Endothelial cell of umbilical vein (primary cell): Measurements from ENCODE around the gene POP5. TPM values are rescaled to one million over a fixed set of nuclear protein-coding genes. Genes with fewer than 3 reads are reported as not detected.

ENCODE experiments used
- BruUV-seq: library from RNA; stranded (reverse); fragments of 400-500 nt; replicated peaks from 2 replicates; lab custom pipeline; 2021; lab: Mats Ljungman, UMichigan
- CTCF ChIA-PET: fragments of 300-600, 350-600 bp; sonication (Branson Sonifier 250); formaldehyde crosslinking; loops from one replicate; lab custom pipeline; 2021; ENCODE audit warnings: antibody characterized with exemption, inconsistent platforms; lab: Charles Lee
- POLR2A ChIA-PET: fragments of 300-600, 350-600 bp; sonication (Branson Sonifier 250); formaldehyde crosslinking; loops from one replicate; lab custom pipeline; 2021; ENCODE audit warnings: antibody characterized with exemption, inconsistent platforms; lab: Charles Lee
- DNase-seq: peaks from one replicate; pipeline ENCODE4 v3.0.0-alpha.2; 2011; ENCODE audit warnings: low read depth, low spot score
- FAIRE-seq: peaks from 2 replicates; lab custom pipeline; 2011; peaks lifted over from hg19 to GRCh38; lab: Jason Lieb, UNC
- H2AFZ ChIP-seq: 2 replicates; pipeline ENCODE4 v1.6.0; 2012; ENCODE audit warnings: low read depth, low read length, control low read depth, inconsistent platforms
- H3K27ac ChIP-seq: 2 replicates; pipeline ENCODE4 v1.5.1; 2011; ENCODE audit warnings: low read depth, mild to moderate bottlenecking, control low read depth, low read length, moderate library complexity; ENCODE audit not compliant: insufficient read depth
- H3K27me3 ChIP-seq, 2 experiments: 2 replicates each; pipeline versions ENCODE4 v1.6.0 to v1.6.1; 2011; ENCODE audit warnings: low read length in 2 of 2, mixed read lengths in 1 of 2; ENCODE audit not compliant: control insufficient read depth in 2 of 2, insufficient read depth in 2 of 2
- H3K36me3 ChIP-seq, 2 experiments: 2 replicates in 1 of 2; 3 replicates in 1 of 2; pipeline ENCODE4 v1.5.1; 2011; ENCODE audit warnings: low read length in 2 of 2, mild to moderate bottlenecking in 1 of 2, moderate library complexity in 1 of 2; ENCODE audit not compliant: control insufficient read depth in 2 of 2, insufficient read depth in 2 of 2; ENCODE audit errors: extremely low read depth in 1 of 2
- H3K4me1 ChIP-seq: 3 replicates; pipeline ENCODE4 v1.5.1; 2011; ENCODE audit warnings: mild to moderate bottlenecking, low read length; ENCODE audit not compliant: control insufficient read depth, insufficient read depth; ENCODE audit errors: extremely low read depth
- H3K4me2 ChIP-seq: 2 replicates; pipeline ENCODE4 v1.6.1; 2011; ENCODE audit warnings: low read length, control low read depth, mixed read lengths; ENCODE audit not compliant: insufficient read depth
- H3K4me3 ChIP-seq, 3 experiments: fragments of 200-600 bp in 1 of 3; sonication (generic), shearing (Covaris generic) in 1 of 3; replicated peaks in 1 of 3; 2 replicates each; pipeline ENCODE4 v1.5.1; 2011 to 2016; ENCODE audit warnings: control low read depth in 3 of 3, low read length in 3 of 3, mild to moderate bottlenecking in 2 of 3, inconsistent platforms in 1 of 3, low read depth in 1 of 3, moderate library complexity in 1 of 3; ENCODE audit not compliant: insufficient read depth in 1 of 3
- H3K79me2 ChIP-seq: 2 replicates; pipeline ENCODE4 v1.6.0; 2012; ENCODE audit warnings: low read length, inconsistent platforms; ENCODE audit not compliant: control insufficient read depth, insufficient read depth
- H3K9ac ChIP-seq: replicated peaks from 2 replicates; pipeline ENCODE3; 2011; ENCODE audit warnings: low read length, control low read depth; ENCODE audit not compliant: insufficient read depth; ENCODE audit errors: extremely low read depth
- H3K9me1 ChIP-seq: replicated peaks from 3 replicates; pipeline ENCODE4 v1.6.0; 2011; ENCODE audit warnings: mild to moderate bottlenecking, low read length; ENCODE audit not compliant: control insufficient read depth, insufficient read depth; ENCODE audit errors: extremely low read depth
- H3K9me3 ChIP-seq: replicated peaks from 2 replicates; pipeline ENCODE4 v1.5.1; 2012; ENCODE audit warnings: low read length, inconsistent platforms; ENCODE audit not compliant: control insufficient read depth, insufficient read depth
- H4K20me1 ChIP-seq: replicated peaks from 2 replicates; pipeline ENCODE3; 2011; ENCODE audit warnings: mild to moderate bottlenecking, low read length; ENCODE audit not compliant: control insufficient read depth, insufficient read depth; ENCODE audit errors: extremely low read depth
- EZH2 ChIP-seq: IDR thresholded peaks from 2 replicates; pipeline ENCODE4 v1.6.1; 2012; ENCODE audit warnings: borderline replicate concordance, low read depth, mild to moderate bottlenecking, moderate library complexity, low read length, inconsistent platforms; ENCODE audit not compliant: severe bottlenecking
- FOS ChIP-seq: IDR thresholded peaks from 2 replicates; pipeline ENCODE4 v1.6.1; 2011; ENCODE audit warnings: mild to moderate bottlenecking, low read length, moderate library complexity, borderline replicate concordance; ENCODE audit not compliant: insufficient read depth
- GATA2 ChIP-seq: IDR thresholded peaks from 2 replicates; pipeline ENCODE4 v1.7.0; 2011; ENCODE audit warnings: low read depth, mild to moderate bottlenecking, moderate library complexity, mixed read lengths, low read length; ENCODE audit not compliant: insufficient read length, insufficient read depth
- JUN ChIP-seq: IDR thresholded peaks from 2 replicates; pipeline ENCODE4 v1.6.1; 2011; ENCODE audit warnings: borderline replicate concordance, low read depth; ENCODE audit not compliant: insufficient read length, insufficient read depth
- MYC ChIP-seq: IDR thresholded peaks from one replicate; pipeline ENCODE4 v1.6.1; 2011; ENCODE audit warnings: mild to moderate bottlenecking, low read depth, low read length
- POLR2A ChIP-seq: IDR thresholded peaks from 2 replicates; pipeline ENCODE4 v1.6.1; 2012; ENCODE audit warnings: low read depth, mild to moderate bottlenecking, control low read depth, low read length
- POLR2AphosphoS5 ChIP-seq: IDR thresholded peaks from 2 replicates; pipeline ENCODE4 v1.6.1; 2012; ENCODE audit warnings: low read depth, mild to moderate bottlenecking, control low read depth, low read length, moderate library complexity; ENCODE audit not compliant: insufficient read depth
- dilution Hi-C: fragments of 300-500 bp; cut with MboI; formaldehyde crosslinking; loops from one replicate; pipeline ENCODE4 v1.15.0; 2019; ENCODE audit warnings: low sequenced_read_pairs; ENCODE audit not compliant: extremely low pct_ligation_motif_present
- intact Hi-C: fragments of 100-400 bp; cut with micrococcal nuclease; formaldehyde crosslinking; loops from one replicate; pipeline ENCODE4 v1.10.0; 2022
- polyA plus RNA-seq, 4 experiments: library from polyadenylated mRNA; depleted of rRNA in 3 of 4; stranded (reverse) in 3 of 4; unstranded in 1 of 4; fragments of >200 nt; gene quantifications; 2 replicates each; pipeline versions ENCODE4 v1.2.1 to v1.2.3, GENCODE V29; 2011 to 2012; ENCODE audit warnings: missing spikeins in 1 of 4
- total RNA-seq: library from RNA; stranded (reverse); gene quantifications from 2 replicates; pipeline ENCODE4 v1.2.3, GENCODE V29; 2021
- TF ChIP-seq, protein P1 (sequence below), 2 donors: IDR thresholded peaks; 1 replicate in 1 of 2; 2 replicates in 1 of 2; pipeline ENCODE4 v1.5.1; 2011; ENCODE audit warnings: low read length in 2 of 2, mild to moderate bottlenecking in 2 of 2, moderate library complexity in 2 of 2, control low read depth in 1 of 2, inconsistent platforms in 1 of 2, low read depth in 1 of 2; ENCODE audit not compliant: insufficient read depth in 1 of 2; ENCODE audit errors: extremely low read depth in 1 of 2
- TF ChIP-seq, protein P2 (sequence below): IDR thresholded peaks from 2 replicates; pipeline ENCODE4 v1.6.1; 2011; ENCODE audit not compliant: insufficient read depth, insufficient read length

Gene POP5
- total and polyA plus RNA-seq, 2 donors (not counting 3 experiments of a cell fraction or from before 2014, with no cell fraction given): 25.7 to 60.2 TPM

DNA sequence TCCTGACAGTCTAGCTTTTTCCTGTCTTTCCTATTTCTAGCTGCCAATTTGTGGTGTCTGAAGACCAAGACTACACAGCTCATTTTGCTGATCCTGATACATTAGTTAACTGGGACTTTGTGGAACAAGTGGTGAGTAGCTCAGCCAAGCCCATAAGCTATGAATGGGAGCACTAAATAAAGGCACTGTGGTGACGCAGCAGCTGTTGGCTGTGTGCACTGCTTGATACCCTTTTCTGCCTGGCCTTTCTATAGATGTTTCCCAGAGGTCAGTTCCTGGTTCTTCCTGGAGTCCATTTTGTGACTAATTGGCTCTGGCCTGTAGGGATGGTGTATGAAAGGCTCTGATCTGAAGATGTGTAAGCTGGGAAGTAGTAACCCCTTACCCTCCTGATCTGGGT is 26.5 kb downstream of the POP5 start:
- dilution Hi-C loops: no loop called here

More for the DNA sequence above, 26.5 kb downstream of the POP5 start:
- Histone ChIP-seq H3K4me3 (no peak overlapping the region), H3K4me2 (no peak overlapping the region), H3K27me3 (no peaks in the 10 kb centered on the region), H3K9me3 (no peaks in the 10 kb centered on the region), H3K27ac (no peak overlapping the region), H3K36me3 (peaks cover 21 to 29% of the 10 kb centered on the region in 2 experiments), H4K20me1 (no peaks in the 10 kb centered on the region), H3K4me1 (peaks cover 7% of the 10 kb centered on the region), H3K79me2 (peaks cover 32% of the 10 kb centered on the region), H3K9me1 (no peaks in the 10 kb centered on the region), H2AFZ (no peak overlapping the region), H3K9ac (no peak overlapping the region)
- POLR2A ChIA-PET: no interaction called here
- DNase-seq (no peak), FAIRE-seq (no peak)
- no TSS peak for BruUV-seq
- intact Hi-C loops: no loop called here
- CTCF ChIA-PET: interaction anchor here (1.4 kb wide), 1 partner anchor 25 kb away, joined by 4 read pairs; no protein-coding TSS in a partner anchor
- TF ChIP-seq POLR2A (no peak), JUN (no peak), GATA2 (no peak), EZH2 (no peak), FOS (no peak), POLR2AphosphoS5 (no peak), MYC (no peak)
- TF ChIP-seq, protein P1, sequence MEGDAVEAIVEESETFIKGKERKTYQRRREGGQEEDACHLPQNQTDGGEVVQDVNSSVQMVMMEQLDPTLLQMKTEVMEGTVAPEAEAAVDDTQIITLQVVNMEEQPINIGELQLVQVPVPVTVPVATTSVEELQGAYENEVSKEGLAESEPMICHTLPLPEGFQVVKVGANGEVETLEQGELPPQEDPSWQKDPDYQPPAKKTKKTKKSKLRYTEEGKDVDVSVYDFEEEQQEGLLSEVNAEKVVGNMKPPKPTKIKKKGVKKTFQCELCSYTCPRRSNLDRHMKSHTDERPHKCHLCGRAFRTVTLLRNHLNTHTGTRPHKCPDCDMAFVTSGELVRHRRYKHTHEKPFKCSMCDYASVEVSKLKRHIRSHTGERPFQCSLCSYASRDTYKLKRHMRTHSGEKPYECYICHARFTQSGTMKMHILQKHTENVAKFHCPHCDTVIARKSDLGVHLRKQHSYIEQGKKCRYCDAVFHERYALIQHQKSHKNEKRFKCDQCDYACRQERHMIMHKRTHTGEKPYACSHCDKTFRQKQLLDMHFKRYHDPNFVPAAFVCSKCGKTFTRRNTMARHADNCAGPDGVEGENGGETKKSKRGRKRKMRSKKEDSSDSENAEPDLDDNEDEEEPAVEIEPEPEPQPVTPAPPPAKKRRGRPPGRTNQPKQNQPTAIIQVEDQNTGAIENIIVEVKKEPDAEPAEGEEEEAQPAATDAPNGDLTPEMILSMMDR (IDR thresholded peaks at IDR 0.05; ENCODE audit: extremely low read depth in 1 of 2, insufficient read depth in 1 of 2, low read depth in 1 of 2, low read length in 2 of 2): no peak
- TF ChIP-seq, protein P2, sequence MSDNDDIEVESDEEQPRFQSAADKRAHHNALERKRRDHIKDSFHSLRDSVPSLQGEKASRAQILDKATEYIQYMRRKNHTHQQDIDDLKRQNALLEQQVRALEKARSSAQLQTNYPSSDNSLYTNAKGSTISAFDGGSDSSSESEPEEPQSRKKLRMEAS: no peak
